Measurements from ENCODE around the gene ALK.

Gene ALK

DNA sequence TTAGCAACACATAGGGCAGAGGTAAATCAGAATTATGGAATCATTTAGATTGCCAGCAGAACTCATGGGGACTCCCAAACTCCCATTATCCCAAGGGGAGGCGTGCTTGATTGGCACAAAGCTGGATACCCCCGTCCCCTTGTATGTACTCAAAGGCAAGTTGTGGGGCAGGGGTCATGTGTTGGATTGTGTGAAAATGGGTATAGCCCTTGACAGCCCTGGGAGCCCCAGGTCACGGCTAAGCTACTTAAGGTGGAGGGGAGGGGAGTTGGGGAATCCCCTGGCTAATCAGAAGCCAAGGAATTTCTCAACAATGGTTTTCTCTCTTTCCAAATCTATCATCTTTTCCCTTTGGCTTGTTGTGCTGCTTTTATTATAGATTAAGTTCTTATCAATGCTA, 773.4 kb downstream of the ALK start (continued):
- TF ChIP-seq, protein P1, sequence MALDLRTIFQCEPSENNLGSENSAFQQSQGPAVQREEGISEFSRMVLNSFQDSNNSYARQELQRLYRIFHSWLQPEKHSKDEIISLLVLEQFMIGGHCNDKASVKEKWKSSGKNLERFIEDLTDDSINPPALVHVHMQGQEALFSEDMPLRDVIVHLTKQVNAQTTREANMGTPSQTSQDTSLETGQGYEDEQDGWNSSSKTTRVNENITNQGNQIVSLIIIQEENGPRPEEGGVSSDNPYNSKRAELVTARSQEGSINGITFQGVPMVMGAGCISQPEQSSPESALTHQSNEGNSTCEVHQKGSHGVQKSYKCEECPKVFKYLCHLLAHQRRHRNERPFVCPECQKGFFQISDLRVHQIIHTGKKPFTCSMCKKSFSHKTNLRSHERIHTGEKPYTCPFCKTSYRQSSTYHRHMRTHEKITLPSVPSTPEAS (tag by site-specific recombination; IDR thresholded peaks at IDR 0.05) = no peak
- no peak for TF ChIP-seq ZNF558 (tag by site-specific recombination; IDR thresholded peaks at IDR 0.05)

DNA sequence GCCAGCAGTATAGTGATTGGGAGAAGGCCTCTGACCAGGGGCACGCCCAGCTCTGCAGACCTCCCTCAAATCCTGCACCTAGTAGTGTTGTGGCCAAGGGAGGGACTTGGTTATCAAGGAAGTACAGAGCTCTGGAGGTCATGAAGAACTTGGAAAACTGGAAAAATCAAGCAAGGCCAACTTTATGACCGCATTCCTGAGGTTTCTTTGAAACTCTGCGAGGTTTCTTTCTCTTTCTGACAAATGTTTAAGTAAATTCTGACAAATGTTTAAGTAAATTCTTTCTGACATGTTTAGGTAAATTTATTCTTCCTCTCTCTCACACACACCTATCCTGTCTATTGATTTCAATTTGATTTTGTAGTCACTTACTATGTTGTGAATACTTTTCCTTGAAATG, 775.2 kb downstream of the ALK start:
- no peak for TF ChIP-seq ZNF664 (tag by site-specific recombination; IDR thresholded peaks at IDR 0.05)
- TF ChIP-seq, protein P2, sequence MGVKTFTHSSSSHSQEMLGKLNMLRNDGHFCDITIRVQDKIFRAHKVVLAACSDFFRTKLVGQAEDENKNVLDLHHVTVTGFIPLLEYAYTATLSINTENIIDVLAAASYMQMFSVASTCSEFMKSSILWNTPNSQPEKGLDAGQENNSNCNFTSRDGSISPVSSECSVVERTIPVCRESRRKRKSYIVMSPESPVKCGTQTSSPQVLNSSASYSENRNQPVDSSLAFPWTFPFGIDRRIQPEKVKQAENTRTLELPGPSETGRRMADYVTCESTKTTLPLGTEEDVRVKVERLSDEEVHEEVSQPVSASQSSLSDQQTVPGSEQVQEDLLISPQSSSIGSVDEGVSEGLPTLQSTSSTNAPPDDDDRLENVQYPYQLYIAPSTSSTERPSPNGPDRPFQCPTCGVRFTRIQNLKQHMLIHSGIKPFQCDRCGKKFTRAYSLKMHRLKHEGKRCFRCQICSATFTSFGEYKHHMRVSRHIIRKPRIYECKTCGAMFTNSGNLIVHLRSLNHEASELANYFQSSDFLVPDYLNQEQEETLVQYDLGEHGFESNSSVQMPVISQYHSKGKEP (tag by site-specific recombination; IDR thresholded peaks at IDR 0.05) = no peak
- TF ChIP-seq ZNF221 (tag by site-specific recombination; IDR thresholded peaks at IDR 0.05; ENCODE audit: borderline replicate concordance) = no peak
- TF ChIP-seq ZNF239 (tag by site-specific recombination; IDR thresholded peaks at IDR 0.05) = no peak
- no peak for TF ChIP-seq KLF16 (tag by site-specific recombination; IDR thresholded peaks at IDR 0.05)
- no peak for TF ChIP-seq ZNF404 (tag by site-specific recombination; IDR thresholded peaks at IDR 0.05)
- no peak for TF ChIP-seq ZNF600 (tag by site-specific recombination; IDR thresholded peaks at IDR 0.05)
- TF ChIP-seq ZNF621 (tag by site-specific recombination; IDR thresholded peaks at IDR 0.05) = no peak
- no peak for TF ChIP-seq ZNF121 (tag by site-specific recombination; IDR thresholded peaks at IDR 0.05)
- no peak for TF ChIP-seq ZNF23 (tag by site-specific recombination; IDR thresholded peaks at IDR 0.05; ENCODE audit: borderline replicate concordance)
- TF ChIP-seq, protein P3, sequence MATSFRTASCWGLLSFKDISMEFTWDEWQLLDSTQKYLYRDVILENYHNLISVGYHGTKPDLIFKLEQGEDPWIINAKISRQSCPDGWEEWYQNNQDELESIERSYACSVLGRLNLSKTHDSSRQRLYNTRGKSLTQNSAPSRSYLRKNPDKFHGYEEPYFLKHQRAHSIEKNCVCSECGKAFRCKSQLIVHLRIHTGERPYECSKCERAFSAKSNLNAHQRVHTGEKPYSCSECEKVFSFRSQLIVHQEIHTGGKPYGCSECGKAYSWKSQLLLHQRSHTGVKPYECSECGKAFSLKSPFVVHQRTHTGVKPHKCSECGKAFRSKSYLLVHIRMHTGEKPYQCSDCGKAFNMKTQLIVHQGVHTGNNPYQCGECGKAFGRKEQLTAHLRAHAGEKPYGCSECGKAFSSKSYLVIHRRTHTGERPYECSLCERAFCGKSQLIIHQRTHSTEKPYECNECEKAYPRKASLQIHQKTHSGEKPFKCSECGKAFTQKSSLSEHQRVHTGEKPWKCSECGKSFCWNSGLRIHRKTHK (tag by site-specific recombination; IDR thresholded peaks at IDR 0.05) = no peak
- no peak for TF ChIP-seq GFI1B (tag by site-specific recombination; IDR thresholded peaks at IDR 0.05)
- no peak for TF ChIP-seq ZBTB20 (tag by site-specific recombination; IDR thresholded peaks at IDR 0.05)
- no peak for TF ChIP-seq ZNF174 (tag by site-specific recombination; IDR thresholded peaks at IDR 0.05)
- TF ChIP-seq, protein P4, sequence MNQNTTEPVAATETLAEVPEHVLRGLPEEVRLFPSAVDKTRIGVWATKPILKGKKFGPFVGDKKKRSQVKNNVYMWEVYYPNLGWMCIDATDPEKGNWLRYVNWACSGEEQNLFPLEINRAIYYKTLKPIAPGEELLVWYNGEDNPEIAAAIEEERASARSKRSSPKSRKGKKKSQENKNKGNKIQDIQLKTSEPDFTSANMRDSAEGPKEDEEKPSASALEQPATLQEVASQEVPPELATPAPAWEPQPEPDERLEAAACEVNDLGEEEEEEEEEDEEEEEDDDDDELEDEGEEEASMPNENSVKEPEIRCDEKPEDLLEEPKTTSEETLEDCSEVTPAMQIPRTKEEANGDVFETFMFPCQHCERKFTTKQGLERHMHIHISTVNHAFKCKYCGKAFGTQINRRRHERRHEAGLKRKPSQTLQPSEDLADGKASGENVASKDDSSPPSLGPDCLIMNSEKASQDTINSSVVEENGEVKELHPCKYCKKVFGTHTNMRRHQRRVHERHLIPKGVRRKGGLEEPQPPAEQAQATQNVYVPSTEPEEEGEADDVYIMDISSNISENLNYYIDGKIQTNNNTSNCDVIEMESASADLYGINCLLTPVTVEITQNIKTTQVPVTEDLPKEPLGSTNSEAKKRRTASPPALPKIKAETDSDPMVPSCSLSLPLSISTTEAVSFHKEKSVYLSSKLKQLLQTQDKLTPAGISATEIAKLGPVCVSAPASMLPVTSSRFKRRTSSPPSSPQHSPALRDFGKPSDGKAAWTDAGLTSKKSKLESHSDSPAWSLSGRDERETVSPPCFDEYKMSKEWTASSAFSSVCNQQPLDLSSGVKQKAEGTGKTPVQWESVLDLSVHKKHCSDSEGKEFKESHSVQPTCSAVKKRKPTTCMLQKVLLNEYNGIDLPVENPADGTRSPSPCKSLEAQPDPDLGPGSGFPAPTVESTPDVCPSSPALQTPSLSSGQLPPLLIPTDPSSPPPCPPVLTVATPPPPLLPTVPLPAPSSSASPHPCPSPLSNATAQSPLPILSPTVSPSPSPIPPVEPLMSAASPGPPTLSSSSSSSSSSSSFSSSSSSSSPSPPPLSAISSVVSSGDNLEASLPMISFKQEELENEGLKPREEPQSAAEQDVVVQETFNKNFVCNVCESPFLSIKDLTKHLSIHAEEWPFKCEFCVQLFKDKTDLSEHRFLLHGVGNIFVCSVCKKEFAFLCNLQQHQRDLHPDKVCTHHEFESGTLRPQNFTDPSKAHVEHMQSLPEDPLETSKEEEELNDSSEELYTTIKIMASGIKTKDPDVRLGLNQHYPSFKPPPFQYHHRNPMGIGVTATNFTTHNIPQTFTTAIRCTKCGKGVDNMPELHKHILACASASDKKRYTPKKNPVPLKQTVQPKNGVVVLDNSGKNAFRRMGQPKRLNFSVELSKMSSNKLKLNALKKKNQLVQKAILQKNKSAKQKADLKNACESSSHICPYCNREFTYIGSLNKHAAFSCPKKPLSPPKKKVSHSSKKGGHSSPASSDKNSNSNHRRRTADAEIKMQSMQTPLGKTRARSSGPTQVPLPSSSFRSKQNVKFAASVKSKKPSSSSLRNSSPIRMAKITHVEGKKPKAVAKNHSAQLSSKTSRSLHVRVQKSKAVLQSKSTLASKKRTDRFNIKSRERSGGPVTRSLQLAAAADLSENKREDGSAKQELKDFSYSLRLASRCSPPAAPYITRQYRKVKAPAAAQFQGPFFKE (tag by site-specific recombination; IDR thresholded peaks at IDR 0.05; ENCODE audit: borderline replicate concordance) = no peak
- no peak for TF ChIP-seq ZNF610 (tag by site-specific recombination; IDR thresholded peaks at IDR 0.05; ENCODE audit: borderline replicate concordance)
- TF ChIP-seq REPIN1 (tag by site-specific recombination; IDR thresholded peaks at IDR 0.05; ENCODE audit: low read depth) = no peak
- ChIA-PET CTCF (interaction anchor here (1.0 kb wide), 1 partner anchor 50 kb away, joined by 3 read pairs; no protein-coding TSS in a partner anchor), POLR2A (no interaction called here)
- H3K27ac ChIP-seq (ENCODE audit: extremely low read depth, low read depth, low read length) = no peak overlapping the region
- H3K9me3 ChIP-seq (ENCODE audit: control insufficient read depth, insufficient read depth, low read depth, low read length) = no peaks in the 10 kb centered on the region
- no peaks in the 10 kb centered on the region for H3K4me1 ChIP-seq (ENCODE audit: control insufficient read depth, insufficient read depth, low read length)
- H3K4me3 ChIP-seq (ENCODE audit: low read depth, low read length) = no peak overlapping the region
- peaks cover 16 to 37% of the 10 kb centered on the region in 2 experiments for H3K36me3 ChIP-seq (ENCODE audit: control insufficient read depth in 2 of 2, insufficient read depth in 1 of 2, low read length in 2 of 2)

All from HEK293 (cell line).